KBM-7 (cell line): ENCODE measurements around the gene CCDC74A.
"Not testable (repeated sequence)": the region's sequence is repeated elsewhere in the genome, so short reads cannot be mapped to it uniquely, and the experiment has no call there.

Source experiments
- DNase-seq: peaks from one replicate; pipeline ENCODE4 v3.0.0-alpha.2; 2015
- in situ Hi-C: fragments of 300-500 bp; cut with MboI; formaldehyde crosslinking; loops from 2 replicates; pipeline ENCODE4 v1.14.3; 2020; ENCODE audit warnings: low sequenced_read_pairs, low pct_unique_long_range_greater_than_20kb, mixed read lengths

CCDC74A gene

DNA sequence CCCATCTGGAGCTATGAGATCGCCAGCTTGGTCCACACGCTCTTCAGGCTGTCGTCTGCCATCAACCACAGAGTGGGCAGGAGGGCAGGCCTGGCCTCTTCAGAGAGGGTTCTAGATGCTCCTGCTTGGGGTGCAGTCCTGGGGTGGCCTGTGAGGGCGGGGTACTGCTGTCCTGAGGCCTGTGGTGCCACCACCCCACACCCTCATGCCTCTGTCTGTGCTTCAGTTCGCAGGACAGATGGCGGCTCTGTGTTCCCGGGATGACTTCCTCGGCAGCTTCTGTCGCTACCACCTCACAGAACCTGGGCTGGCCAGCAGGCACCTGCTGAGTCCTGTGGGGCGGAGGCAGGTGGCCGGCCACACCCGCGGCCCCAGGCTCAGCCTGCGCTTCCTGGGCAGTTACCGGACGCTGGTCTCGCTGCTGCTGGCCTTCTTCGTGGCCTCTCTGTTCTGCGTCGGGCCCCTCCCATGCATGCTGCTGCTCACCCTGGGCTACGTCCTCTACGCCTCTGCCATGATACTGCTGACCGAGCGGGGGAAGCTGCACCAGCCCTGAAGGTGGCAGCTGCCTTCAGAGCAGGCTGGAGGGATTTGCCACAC lies 7.7 kb upstream of the CCDC74A start:
- not testable (repeated sequence) for DNase-seq
- in situ Hi-C loops = loop anchor here (25.0 kb wide), 1 partner anchor 142 kb away; no protein-coding TSS in a partner anchor

DNA sequence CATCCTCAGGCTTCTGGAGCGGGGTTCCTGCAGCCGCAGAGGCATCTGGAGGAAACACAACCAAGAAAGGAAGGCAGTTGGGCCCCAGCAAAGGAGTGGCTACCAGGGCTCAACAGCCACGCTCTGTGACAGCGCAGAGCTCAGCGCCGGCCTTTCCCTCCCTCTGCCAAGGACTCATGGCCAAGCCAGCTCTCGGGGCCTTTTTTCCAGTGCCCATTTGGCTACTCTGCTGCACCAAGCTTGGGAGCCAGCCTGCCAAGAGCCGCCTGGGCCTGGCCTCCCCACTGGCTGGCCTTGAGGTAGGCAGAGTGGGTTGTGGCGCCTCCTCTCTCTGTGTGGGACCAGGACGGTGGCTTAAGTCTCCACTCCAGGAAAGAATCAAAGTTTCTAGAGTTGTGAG lies 7.2 kb upstream of the CCDC74A start:
- in situ Hi-C loops = loop anchor here (25.0 kb wide), 1 partner anchor 142 kb away; no protein-coding TSS in a partner anchor
- DNase-seq = no peak

DNA sequence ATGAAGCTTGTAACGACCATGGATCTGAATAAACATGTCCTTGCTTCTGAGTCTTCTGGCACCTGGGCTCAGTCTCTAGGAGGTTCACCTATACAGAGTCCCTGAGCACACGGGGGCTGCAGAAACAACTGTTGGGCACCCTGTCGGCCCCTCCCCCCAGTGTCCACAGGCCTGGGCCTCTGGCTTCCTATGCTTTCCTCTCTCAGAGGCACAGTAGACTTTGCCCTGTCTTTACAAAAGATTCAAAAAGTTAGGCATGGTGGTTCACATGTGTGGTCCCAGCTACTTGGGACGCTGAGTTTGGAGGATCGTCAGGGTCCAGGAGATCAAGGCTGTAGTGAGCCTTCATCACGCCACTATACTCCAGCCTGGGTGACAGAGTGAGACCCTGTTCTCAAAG lies 6.2 kb upstream of the CCDC74A start:
- in situ Hi-C loops = loop anchor here (25.0 kb wide), 1 partner anchor 141 kb away; no protein-coding TSS in a partner anchor
- not testable (repeated sequence) for DNase-seq

DNA sequence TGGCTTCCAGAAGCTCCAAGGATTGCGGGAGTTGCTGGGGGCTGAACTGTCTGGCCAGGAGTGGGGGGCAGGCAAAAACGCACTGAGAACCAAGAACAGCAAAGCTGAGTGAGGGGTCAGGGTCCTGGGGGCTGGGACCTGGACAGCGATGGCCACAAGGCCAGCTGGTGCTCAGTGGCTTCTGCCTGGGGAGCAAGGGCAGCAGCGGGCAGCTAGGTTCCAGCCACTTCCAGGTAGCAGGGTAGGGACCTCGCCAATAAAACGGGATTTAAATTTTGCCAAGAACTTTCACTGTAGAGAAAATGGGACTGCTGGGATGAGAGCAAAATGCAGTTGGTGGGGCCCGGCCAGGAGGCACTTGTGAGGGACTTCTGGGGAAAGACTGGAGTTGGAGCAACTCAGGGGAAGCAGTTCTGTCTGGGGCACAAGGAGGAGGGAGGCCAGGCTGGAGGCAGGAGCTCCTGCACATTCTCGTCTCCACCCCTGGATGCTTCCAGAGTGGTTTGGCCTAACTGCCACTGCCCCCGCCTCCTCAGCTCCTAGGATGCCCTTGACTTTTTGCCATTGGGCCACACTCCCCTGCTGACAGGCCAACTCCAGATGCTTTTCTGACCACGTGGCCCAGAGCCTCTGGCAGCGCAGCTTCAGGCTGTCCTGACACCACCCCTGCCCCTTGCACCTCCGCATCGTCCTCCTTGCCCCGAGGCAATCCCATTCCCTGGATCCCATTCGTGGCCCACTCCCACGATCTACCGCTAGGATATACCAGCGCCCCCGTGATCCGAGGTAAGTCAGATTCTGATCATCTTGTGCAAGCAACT lies 5.5 kb upstream of the CCDC74A start:
- DNase-seq = no peak
- in situ Hi-C loops = loop anchor here (25.0 kb wide), 1 partner anchor 140 kb away; no protein-coding TSS in a partner anchor

DNA sequence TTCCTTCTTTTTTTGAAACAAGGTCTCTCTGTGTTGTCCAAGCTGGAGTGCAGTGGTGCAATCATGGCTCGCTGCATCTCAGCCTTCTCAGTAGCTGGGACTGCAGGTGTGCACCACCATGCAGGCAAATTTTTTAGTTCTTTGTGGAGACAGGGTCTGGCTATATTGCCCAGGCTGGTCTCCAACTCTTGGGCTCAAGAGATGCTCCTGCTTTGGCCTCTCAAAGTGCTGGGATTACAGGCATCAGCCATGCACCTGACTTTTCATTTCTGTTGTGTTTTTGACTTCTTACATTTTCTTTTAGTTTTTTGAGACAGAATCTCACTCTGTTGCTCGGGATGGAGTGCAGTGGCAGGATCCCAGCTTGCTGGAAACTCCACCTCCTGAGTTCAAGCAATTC lies 2.4 kb upstream of the CCDC74A start:
- in situ Hi-C loops, DNase-seq: not testable (repeated sequence)

DNA sequence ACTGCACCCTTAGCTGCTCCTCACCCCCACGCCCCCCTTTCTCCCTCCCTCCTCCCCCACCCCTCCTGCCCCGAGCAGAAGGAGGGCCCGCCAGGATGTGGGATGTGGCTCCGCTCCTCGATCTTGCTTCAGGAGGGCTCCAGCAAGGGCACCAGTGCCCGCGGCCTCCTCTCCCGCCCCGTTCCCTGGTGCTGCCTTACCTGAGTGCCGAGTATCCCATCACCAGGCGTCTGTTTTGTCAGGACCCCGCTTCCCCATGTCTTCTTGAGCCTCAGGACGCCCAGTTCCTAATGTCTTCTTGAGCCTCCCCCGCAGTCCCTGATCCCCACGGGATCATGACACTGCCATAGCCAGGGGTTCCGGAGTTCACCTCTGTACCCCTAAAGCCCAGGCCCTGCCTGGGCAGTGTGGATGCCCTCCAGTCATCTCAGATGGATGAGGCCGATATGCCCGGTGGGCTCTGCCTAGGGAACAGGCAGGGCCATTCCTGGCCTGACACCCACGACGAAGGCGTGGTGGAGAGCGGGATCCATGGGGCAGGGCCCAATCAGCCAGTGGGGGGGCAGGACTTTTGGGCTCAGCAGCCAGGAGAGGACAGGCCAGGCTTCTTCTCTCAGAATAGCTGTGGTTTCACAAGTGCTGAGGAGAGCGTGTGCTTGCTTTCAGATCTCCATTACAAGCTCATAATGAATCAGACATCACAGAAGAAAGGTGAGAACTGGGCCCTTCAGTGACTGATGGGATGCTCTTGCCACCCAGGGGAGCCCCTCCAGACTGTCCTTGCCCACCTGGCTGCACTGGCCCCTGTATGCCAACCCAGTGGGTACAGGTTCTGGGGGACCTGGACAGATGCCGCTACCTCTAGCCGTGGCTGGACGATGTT lies 1.5 kb downstream of the CCDC74A start:
- in situ Hi-C loops, DNase-seq: not testable (repeated sequence)

DNA sequence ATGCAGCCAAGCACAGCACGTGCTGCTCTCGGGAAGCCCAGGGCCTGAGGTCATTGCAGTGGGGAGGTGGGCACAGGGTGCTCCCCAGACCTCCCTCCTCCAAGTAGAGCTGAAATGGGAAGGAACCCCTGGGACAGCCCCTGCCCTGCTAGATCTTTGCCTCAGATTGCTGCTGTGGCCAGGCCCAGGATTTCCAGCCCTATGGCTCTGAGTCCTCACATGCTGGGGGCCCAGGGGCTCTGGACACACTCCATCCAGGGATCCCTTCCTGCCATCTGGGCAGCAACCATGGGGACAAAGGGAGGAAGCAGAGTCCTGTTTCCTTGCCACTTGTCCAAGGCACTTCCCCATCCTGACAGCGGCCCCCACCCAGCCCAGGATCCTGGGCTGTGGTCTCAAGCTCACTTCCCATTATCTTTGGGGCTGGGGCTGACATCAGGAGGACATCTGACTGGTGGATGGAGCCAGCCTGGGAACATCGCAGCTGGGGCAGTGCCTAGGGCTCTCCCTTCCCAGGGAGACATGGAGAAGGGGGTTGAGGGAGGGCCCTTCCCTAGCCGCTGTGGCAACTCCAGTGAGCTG lies 2.3 kb downstream of the CCDC74A start:
- in situ Hi-C loops = not testable (repeated sequence)

DNA sequence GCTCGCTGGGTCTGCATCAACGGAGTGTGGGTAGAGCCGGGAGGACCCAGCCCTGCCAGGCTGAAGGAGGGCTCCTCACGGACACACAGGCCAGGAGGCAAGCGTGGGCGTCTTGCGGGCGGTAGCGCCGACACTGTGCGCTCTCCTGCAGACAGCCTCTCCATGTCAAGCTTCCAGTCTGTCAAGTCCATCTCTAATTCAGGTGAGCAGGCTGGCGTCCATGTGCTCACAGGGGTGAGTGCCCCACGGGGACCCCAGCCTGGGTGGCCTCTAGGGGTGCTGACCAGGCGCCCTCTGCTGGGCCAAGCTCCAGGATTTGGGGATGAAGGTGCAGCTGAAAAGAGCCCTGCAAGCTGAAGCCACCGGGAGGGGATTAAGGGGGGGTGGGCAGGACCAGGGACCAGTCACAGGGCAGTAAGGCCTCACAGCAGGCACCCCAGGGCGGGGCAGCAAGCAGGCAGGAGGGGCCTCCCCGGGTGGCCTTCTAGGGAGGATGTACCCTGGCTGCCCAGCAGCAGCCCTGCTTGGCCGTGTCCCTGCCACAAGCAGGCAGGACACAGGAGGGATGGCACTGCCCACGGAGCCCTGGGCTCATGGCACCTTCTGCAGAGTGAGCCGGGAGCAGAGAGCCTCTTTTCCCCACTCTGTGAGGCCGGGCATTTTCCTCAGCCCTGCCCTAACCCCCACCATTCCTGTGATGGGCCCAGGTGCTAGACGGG lies 3.1 kb downstream of the CCDC74A start:
- in situ Hi-C loops, DNase-seq: not testable (repeated sequence)

More for the DNA sequence above, 2.3 kb downstream of the CCDC74A start:
- DNase-seq = not testable (repeated sequence)

DNA sequence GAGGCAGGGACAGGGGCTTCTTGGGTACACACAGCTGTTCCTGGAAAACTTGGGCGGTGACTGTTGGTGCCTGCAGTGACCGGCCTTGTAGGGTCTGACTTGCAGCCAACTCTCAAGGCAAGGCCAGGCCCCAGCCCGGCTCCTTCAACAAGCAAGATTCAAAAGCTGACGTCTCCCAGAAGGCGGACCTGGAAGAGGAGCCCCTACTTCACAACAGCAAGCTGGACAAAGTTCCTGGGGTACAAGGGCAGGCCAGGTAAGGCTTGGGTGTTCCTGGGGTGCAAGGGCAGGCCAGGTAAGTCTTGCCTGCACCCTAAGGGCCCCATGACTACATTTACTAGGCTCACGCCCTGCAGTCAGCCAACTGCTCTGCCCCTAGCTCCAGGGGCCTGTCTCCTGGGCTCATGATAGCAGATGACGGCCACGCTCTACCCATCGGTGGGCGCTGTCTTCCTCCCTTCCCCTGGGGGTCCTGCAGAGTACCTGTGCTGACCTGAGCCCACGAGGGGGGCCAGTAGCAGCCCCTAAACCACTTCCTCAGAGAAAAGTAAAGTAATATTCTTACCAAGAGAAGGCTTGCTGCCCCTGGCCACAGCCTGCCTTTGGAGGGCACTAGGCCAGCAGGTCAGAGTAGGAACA lies 4.0 kb downstream of the CCDC74A start:
- in situ Hi-C loops = not testable (repeated sequence)

DNA sequence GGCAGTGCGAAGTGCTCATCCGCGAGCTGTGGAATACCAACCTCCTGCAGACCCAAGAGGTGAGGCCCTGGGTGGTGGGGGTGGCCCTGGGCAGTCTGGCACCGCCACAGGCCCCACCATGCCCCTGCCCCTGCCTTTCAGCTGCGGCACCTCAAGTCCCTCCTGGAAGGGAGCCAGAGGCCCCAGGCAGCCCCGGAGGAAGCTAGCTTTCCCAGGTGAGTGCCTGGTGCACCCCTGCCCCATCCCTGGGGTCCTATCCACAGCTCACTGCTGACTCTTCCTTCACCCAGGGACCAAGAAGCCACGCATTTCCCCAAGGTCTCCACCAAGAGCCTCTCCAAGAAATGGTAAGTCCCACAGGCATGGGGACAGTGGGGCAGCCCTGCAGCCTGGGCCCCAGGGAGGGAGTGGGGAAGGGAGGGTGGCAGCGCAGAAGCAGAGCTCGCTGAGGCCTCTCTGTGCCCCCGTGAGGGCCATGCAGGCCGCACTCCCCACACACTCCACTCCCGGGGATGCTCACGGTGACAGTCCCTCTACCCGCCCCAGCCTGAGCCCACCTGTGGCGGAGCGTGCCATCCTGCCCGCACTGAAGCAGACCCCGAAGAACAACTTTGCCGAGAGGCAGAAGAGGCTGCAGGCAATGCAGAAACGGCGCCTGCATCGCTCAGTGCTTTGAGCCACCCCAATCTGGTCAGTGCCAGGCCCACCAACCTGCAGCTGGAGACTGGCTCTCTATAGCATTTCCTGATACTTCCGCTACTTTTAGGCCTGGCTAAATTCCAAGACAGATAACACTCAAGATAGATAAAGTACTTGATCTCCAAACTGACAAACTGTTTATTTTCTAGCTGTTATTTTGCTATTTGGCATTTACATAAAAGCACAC lies 5.3 kb downstream of the CCDC74A start:
- in situ Hi-C loops, DNase-seq: not testable (repeated sequence)

More for the DNA sequence above, 4.0 kb downstream of the CCDC74A start:
- DNase-seq = not testable (repeated sequence)

DNA sequence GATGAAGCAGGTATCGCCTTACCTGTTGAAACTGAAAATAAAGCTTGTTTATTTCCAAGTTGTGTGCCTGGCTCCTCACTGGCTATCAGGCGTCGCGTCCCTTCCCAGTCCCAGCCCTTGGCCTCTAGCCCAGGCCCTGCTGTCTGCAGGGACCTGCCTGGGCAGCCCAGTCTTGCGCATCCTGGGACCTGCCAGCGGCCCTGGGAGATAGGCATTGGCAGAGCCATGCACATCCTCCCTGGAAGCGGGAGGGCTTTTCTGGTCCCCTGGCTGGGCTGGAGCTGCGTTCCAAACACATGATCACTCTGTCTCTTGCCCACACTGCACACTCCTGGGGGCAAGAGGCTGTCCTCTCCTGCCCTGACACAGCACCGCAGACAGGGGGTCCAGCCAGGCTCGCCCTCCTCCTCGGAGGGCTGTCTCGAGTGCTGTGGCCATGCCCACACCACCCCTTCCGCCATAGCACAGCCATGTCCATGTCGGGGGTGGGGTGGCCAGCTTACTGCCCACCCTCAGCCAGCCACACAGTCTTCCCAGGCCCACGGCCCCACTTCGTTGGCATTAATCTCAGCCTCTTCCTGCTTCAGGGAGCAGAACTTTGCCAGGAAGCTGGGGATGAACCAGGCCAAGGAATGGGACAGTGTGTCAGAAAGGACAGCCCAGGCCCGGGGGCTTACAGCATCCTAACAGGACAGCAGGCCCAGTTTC lies 6.1 kb downstream of the CCDC74A start:
- DNase-seq, in situ Hi-C loops: not testable (repeated sequence)

DNA sequence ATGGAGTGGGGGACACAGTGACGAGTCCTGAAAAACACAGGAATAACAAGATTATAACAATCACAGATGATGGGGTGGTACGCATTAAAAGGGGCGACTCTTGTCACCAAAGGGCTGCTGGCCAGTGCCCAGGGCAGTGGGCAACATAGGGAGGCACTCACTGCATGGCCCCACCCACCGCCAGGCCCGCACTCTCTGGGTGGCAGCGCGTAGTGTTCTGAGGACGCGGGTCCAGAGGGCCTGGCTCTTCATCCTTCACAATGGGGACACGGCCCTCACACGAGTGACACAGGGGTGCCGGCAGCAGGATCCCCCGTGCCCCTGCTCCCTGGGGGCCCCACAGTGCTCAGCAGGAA lies 6.6 kb downstream of the CCDC74A start:
- in situ Hi-C loops, DNase-seq: not testable (repeated sequence)

DNA sequence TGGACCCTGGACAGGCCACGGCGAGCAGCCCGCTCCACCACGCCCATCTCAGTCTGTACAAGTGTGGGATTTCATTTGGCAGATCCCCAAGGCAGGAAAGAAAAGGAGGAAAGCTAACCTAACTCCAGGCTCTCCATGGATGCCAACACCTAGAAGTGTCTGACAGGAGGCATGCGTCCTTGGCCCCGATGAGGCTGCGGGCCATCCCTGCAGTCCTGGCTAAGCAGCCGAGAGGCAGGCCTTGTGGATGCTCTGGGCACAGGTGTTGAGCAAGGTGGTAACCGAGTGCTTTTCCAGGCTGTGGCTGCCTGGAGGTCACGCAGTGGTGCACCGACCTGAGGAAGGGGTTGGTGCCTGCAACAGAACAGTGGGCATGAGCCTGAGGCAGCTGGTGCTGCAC lies 7.3 kb downstream of the CCDC74A start:
- in situ Hi-C loops, DNase-seq: not testable (repeated sequence)

DNA sequence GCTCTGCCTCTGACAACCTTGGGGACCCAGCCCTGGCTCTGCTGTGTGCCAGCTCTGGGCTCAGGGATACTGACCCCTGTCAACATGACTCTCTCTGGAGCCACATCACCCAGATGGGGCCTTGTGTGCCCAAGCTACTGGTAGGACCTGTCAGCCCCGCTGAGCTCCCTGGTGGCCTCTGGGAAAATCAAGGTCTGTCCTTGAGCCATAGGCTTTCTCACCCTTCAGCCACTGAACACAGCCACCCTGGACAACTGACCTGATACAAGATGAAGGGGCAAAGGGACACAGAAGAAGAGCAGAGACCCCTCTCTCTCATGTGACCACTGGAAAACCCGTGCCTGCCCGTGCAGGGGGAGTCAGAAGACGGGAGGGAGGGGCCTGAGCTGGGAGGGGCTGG lies 7.8 kb downstream of the CCDC74A start:
- no peak for DNase-seq
- in situ Hi-C loops = no loop called here

DNA sequence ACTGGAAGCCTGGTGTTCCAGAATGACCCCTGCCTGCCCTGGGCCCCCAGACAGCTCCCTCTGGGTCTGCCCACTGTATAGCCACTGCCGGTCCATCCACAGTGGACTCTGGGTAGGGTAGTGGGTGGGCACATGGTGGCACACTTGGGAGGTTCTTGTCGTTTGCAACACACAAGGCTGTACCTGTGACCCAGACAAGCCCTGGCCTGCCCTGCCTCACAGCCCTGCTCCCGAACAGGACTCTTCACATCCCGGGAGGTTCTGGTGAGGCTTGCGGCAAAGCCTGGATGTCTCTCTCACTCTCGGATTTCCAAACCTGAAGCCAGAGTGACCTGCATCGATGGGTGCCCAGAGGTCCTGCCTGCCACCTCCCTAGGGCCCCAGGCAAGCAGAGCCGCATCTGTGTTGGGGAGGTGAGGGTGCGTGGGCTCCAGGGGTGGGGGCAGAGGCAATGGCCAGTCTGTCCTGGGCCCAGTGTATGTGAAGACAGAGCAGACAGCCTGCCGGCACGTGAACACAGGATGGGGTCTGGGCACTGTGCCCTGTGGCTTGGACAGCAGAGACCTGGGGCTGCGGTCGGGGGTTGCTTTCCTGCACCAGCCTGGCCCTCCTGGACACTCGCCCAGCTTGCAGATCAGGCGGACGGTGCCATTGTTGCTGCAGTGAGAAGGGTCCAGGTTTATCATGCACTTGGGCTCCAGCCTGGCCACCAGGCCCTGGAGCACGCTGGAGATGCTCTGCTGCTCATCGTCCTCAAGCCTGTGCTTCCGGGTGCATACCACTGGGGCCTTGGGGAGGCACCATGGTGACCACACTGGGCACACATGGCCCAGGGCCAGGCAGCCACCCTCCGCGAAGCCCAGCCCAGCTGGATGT lies 8.5 kb downstream of the CCDC74A start:
- DNase-seq, in situ Hi-C loops: not testable (repeated sequence)

DNA sequence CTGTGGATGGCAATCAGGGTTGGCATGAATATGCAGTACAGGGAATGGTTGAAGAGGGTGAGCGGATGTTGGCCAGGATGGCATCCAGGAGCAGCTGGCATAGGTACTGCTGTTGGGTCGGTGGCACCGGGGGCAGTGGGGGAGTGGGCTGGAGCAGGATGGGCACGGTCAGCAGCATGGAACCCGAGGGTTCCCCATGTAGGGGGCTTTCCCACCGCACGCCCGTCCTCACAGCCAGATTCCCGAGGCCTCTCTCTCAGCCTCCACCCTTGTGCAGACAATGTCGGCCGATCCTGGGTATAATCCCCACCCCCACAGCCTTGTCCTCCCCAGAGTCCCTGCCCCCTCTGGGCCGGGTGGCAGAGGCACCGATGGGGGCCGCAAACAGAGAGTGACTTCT lies 9.2 kb downstream of the CCDC74A start:
- in situ Hi-C loops, DNase-seq: not testable (repeated sequence)
